Ovary (tissue), 10 donors: ENCODE results near the gene FCN2. TPM values are rescaled to one million over a fixed set of nuclear protein-coding genes. Genes with fewer than 3 reads are reported as not detected.

ENCODE experiments used
- DNase-seq, 5 donors: peaks; one replicate each; pipeline ENCODE4 v3.0.0-alpha.2; 2019 to 2020
- H3K27ac ChIP-seq, 2 donors: fragments of 200-600 bp; one replicate each; pipeline versions ENCODE4 v1.5.1 to v1.8.0; 2019 to 2022
- H3K27me3 ChIP-seq: fragments of 200-600 bp; one replicate; pipeline ENCODE4 v1.8.0; 2022
- H3K36me3 ChIP-seq: fragments of 200-600 bp; sonication (generic); one replicate; pipeline ENCODE4 v1.5.1; 2019
- H3K4me1 ChIP-seq: one replicate; pipeline ENCODE4 v1.8.1; 2013; ENCODE audit warnings: mild to moderate bottlenecking, moderate library complexity; ENCODE audit not compliant: insufficient read depth
- H3K4me3 ChIP-seq: fragments of 200-600 bp; sonication (generic); one replicate; pipeline ENCODE4 v1.5.1; 2017
- H3K9me3 ChIP-seq, 2 donors: fragments of 200-600 bp in 1 of 2; sonication (generic) in 1 of 2; one replicate each; pipeline versions ENCODE4 v1.5.1 to v1.8.1; 2013 to 2019; ENCODE audit warnings: mild to moderate bottlenecking in 1 of 2, moderate library complexity in 1 of 2
- EP300 ChIP-seq: sonication (generic); formaldehyde crosslinking; IDR thresholded peaks from one replicate; pipeline ENCODE4 v1.6.1; 2017; ENCODE audit warnings: antibody characterized with exemption
- POLR2A ChIP-seq: fragments of 450-650 bp; IDR thresholded peaks from one replicate; pipeline ENCODE4 v1.6.1; 2017; ENCODE audit warnings: antibody characterized with exemption, mild to moderate bottlenecking, moderate library complexity
- WGBS, 3 donors: extraction: QIAGEN DNeasy Blood & Tissue Kit in 1 of 3; methylation state at CpG; one replicate each; pipeline versions ENCODE4 v1.1.5 to v1.1.7; 2013 to 2017; 5-methylcytosine and 5-hydroxymethylcytosine counted together
- intact Hi-C, 4 donors: fragments of 100-400 bp; cut with DNase I; formaldehyde crosslinking; loops; one replicate each; pipeline versions ENCODE4 v1.11.0 to v1.15.1; 2022 to 2023
- long read RNA-seq, 3 donors: library from polyadenylated mRNA in 2 of 3; unstranded in 2 of 3; transcript quantifications; one replicate each; pipeline ENCODE4 v2.0.0 and lab custom pipeline, GENCODE V29; 2021 to 2026
- polyA plus RNA-seq, 2 donors: library from polyadenylated mRNA; stranded (reverse); fragments of 200-250 nt in 1 of 2; fragments of 350-450 nt in 1 of 2; fragmentation: Illumina TruSeq in 1 of 2; extraction: RNeasy Lipid Tissue Mini Kit (QIAGEN cat#74804) in 1 of 2; gene quantifications; one replicate each; pipeline ENCODE4 v1.2.3, GENCODE V29; 2013 to 2014
- total RNA-seq, 7 donors: library from RNA; depleted of rRNA in 2 of 7; stranded (reverse); fragments of >200 nt in 2 of 7; fragmentation: NEBNext Ultra II Directional in 3 of 7; extraction: Animal tissue kit (Norgen Biotek cat#: 25700) in 3 of 7; gene quantifications; one replicate each; pipeline versions ENCODE4 v1.1.0 to v1.2.4, GENCODE V29; 2016 to 2023
- TF ChIP-seq, protein P1 (sequence below), 3 donors: fragments of 450-650 bp in 2 of 3; fragments of 200-600 bp in 1 of 3; IDR thresholded peaks; one replicate each; pipeline versions ENCODE4 v1.5.1 to v1.8.0; 2016 to 2022; ENCODE audit warnings: antibody characterized with exemption in 3 of 3, mild to moderate bottlenecking in 1 of 3
- donor health status: DM: no; HTN: no; CAD: no; lungs with moderate emphysema.
- donor health status: DM: no; HTN: no; CAD: no.
- donor health status: Bipolar disorder and iron deficiency.
- donor health status: DM: yes; HTN: yes; CAD: no.
- donor health status: DM: no; HTN: no; CAD: no.
- donor health status: DM: yes; HTN: yes; CAD: no.

Gene FCN2
- total RNA-seq (1 to 10 TPM in 1 of 7 donors, under 1 TPM in 3, not detected in 3; 0.23 to 1.1 (median 0.40) TPM), polyA plus RNA-seq (under 1 TPM in 1 of 2 donors, not detected in 1; 0.33 TPM)
- long read RNA-seq, donor 1, partial matches to known transcripts: 1 of 3 reads
- long read RNA-seq, donor 1, other reads (novel, unspliced or antisense): 2 of 3 reads
- long read RNA-seq, donor 2: 0 reads
- long read RNA-seq, donor 3, partial matches to known transcripts: 0 of 3 reads
- long read RNA-seq, donor 3, other reads (novel, unspliced or antisense): 3 of 3 reads

GRCh38 chr9:134880484-134881312 is at the start of gene FCN2:
TSS of gene FCN2 (plus strand) at chr9:134880810. CDS start at chr9:134880822, 12 bp downstream.
- Histone ChIP-seq H3K9me3 (no peaks in the 10 kb centered on the region), H3K36me3 (no peaks in the 10 kb centered on the region), H3K27ac (no peak within 1 kb of the TSS), H3K4me1 (peaks cover 8% of the 10 kb centered on the region), H3K4me3 (no peak within 1 kb of the TSS), H3K27me3 (no peaks in the 10 kb centered on the region)
- DNase-seq: no peak
- intact Hi-C loops: no loop called here
- TF ChIP-seq POLR2A: no peak
- TF ChIP-seq, protein P1, sequence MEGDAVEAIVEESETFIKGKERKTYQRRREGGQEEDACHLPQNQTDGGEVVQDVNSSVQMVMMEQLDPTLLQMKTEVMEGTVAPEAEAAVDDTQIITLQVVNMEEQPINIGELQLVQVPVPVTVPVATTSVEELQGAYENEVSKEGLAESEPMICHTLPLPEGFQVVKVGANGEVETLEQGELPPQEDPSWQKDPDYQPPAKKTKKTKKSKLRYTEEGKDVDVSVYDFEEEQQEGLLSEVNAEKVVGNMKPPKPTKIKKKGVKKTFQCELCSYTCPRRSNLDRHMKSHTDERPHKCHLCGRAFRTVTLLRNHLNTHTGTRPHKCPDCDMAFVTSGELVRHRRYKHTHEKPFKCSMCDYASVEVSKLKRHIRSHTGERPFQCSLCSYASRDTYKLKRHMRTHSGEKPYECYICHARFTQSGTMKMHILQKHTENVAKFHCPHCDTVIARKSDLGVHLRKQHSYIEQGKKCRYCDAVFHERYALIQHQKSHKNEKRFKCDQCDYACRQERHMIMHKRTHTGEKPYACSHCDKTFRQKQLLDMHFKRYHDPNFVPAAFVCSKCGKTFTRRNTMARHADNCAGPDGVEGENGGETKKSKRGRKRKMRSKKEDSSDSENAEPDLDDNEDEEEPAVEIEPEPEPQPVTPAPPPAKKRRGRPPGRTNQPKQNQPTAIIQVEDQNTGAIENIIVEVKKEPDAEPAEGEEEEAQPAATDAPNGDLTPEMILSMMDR (IDR thresholded peaks at IDR 0.05): no peak
- TF ChIP-seq EP300: no peak
- 79 to 82% (median 80%) methylated on average over 25 of the region's 25 CpGs for WGBS, 3 donors

GRCh38 chr9:134830926-134831720 is 49.5 kb upstream of the FCN2 start:
- intact Hi-C loops: no loop called here
- no peak overlapping the region for H3K27ac ChIP-seq
- H3K9me3 ChIP-seq: no peaks in the 10 kb centered on the region
- no peaks in the 10 kb centered on the region for H3K4me1 ChIP-seq
- DNase-seq: no peak
- H3K36me3 ChIP-seq: no peaks in the 10 kb centered on the region
- TF ChIP-seq, protein P1 (IDR thresholded peaks at IDR 0.05): no peak
- TF ChIP-seq EP300 (no peak), POLR2A (no peak)
- H3K27me3 ChIP-seq: no peaks in the 10 kb centered on the region
- WGBS, 3 donors: 77 to 84% (median 78%) methylated on average over 21 of the region's 21 CpGs
- H3K4me3 ChIP-seq: no peak overlapping the region

- WGBS, 3 donors: 93 to 95% (median 94%) methylated on average over 19 of the region's 19 CpGs
- Histone ChIP-seq H3K4me1 (no peaks in the 10 kb centered on the region), H3K27me3 (no peaks in the 10 kb centered on the region), H3K4me3 (no peak overlapping the region), H3K36me3 (no peaks in the 10 kb centered on the region), H3K9me3 (no peaks in the 10 kb centered on the region), H3K27ac (no peak overlapping the region)
- no peak for DNase-seq
- intact Hi-C loops: no loop called here
- TF ChIP-seq EP300 (no peak), POLR2A (no peak)
- TF ChIP-seq, protein P1 (IDR thresholded peaks at IDR 0.05): no peak
Measured at GRCh38 chr9:134832471-134832870, 48.1 kb upstream of the FCN2 start.

GRCh38 chr9:134833294-134833880 is 47.2 kb upstream of the FCN2 start:
- Histone ChIP-seq H3K4me3 (no peak overlapping the region), H3K27me3 (no peaks in the 10 kb centered on the region), H3K36me3 (no peaks in the 10 kb centered on the region), H3K4me1 (no peaks in the 10 kb centered on the region), H3K27ac (no peak overlapping the region), H3K9me3 (no peaks in the 10 kb centered on the region)
- no peak for TF ChIP-seq POLR2A
- TF ChIP-seq EP300: no peak
- TF ChIP-seq, protein P1 (IDR thresholded peaks at IDR 0.05): no peak
- 68 to 77% (median 71%) methylated on average over 11 of the region's 11 CpGs for WGBS, 3 donors
- intact Hi-C loops: no loop called here
- no peak for DNase-seq
